ENCODE measurements around the gene IDUA. TPM values are rescaled to one million over a fixed set of nuclear protein-coding genes. Genes with fewer than 3 reads are reported as not detected.

The IDUA gene
- total RNA-seq, 1 donor from 2014 or later = 18.0 TPM

GRCh38 chr4:1032861-1033260, 46.0 kb downstream of the IDUA start:
- H3K9me3 Mint-ChIP-seq = no peaks in the 10 kb centered on the region
- DNase-seq (ENCODE audit: low read depth, low spot score) = no peak
- no peaks in the 10 kb centered on the region for H3K36me3 Mint-ChIP-seq (ENCODE audit: low read depth)
- no peak overlapping the region for H3K4me3 Mint-ChIP-seq
- no peak overlapping the region for H3K27ac Mint-ChIP-seq (ENCODE audit: unreplicated experiment)
- no peaks in the 10 kb centered on the region for H3K27me3 Mint-ChIP-seq (ENCODE audit: low read depth)
- peaks cover 5% of the 10 kb centered on the region for H3K4me1 Mint-ChIP-seq
- TF ChIP-seq, protein P1, sequence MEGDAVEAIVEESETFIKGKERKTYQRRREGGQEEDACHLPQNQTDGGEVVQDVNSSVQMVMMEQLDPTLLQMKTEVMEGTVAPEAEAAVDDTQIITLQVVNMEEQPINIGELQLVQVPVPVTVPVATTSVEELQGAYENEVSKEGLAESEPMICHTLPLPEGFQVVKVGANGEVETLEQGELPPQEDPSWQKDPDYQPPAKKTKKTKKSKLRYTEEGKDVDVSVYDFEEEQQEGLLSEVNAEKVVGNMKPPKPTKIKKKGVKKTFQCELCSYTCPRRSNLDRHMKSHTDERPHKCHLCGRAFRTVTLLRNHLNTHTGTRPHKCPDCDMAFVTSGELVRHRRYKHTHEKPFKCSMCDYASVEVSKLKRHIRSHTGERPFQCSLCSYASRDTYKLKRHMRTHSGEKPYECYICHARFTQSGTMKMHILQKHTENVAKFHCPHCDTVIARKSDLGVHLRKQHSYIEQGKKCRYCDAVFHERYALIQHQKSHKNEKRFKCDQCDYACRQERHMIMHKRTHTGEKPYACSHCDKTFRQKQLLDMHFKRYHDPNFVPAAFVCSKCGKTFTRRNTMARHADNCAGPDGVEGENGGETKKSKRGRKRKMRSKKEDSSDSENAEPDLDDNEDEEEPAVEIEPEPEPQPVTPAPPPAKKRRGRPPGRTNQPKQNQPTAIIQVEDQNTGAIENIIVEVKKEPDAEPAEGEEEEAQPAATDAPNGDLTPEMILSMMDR (conservative IDR thresholded peaks at IDR 0.05) = no peak

- TF ChIP-seq, protein P1 (conservative IDR thresholded peaks at IDR 0.05) = no peak
- Mint-ChIP-seq H3K27ac (ENCODE audit: unreplicated experiment) (no peak overlapping the region), H3K9me3 (no peaks in the 10 kb centered on the region), H3K4me1 (peaks cover 5% of the 10 kb centered on the region), H3K4me3 (peak overlapping the region; percentile 41), H3K27me3 (ENCODE audit: low read depth) (no peaks in the 10 kb centered on the region), H3K36me3 (ENCODE audit: low read depth) (no peaks in the 10 kb centered on the region)
- no peak for DNase-seq (ENCODE audit: low read depth, low spot score)
These were observed 47.2 kb downstream of the IDUA start for GRCh38 chr4:1033840-1034551.

- Mint-ChIP-seq H3K27me3 (ENCODE audit: low read depth) (no peaks in the 10 kb centered on the region), H3K4me1 (peaks cover 8% of the 10 kb centered on the region), H3K4me3 (no peak overlapping the region), H3K9me3 (no peaks in the 10 kb centered on the region), H3K36me3 (ENCODE audit: low read depth) (no peaks in the 10 kb centered on the region), H3K27ac (ENCODE audit: unreplicated experiment) (no peak overlapping the region)
- DNase-seq (ENCODE audit: low read depth, low spot score) = peak; percentile 57
- TF ChIP-seq, protein P1 (conservative IDR thresholded peaks at IDR 0.05) = no peak
These were observed 48.7 kb downstream of the IDUA start for GRCh38 chr4:1035510-1035909.

DNA sequence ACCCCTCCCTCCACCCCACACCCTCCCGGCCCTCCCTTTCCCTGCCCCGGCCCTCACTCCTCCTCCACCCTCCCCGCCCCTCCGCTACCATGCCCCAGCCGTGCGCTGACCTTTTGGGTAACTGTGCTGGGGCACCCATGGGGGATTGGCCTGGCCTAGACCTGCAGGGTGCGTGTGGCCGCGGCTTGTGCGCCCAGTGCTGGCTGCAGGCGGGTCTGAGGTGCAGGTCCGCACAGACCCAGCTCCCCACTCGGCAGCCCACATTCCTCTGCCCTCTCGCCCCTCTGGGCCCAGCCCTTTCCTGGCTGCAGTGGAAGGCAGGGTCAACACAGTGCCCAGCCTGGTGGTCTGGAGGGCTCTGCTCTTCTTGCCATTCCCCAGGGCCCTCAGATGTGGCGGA, 49.3 kb downstream of the IDUA start:
- DNase-seq (ENCODE audit: low read depth, low spot score) = no peak
- no peaks in the 10 kb centered on the region for H3K36me3 Mint-ChIP-seq (ENCODE audit: low read depth)
- no peak overlapping the region for H3K27ac Mint-ChIP-seq (ENCODE audit: unreplicated experiment)
- H3K9me3 Mint-ChIP-seq = no peaks in the 10 kb centered on the region
- H3K4me1 Mint-ChIP-seq = peaks cover 8% of the 10 kb centered on the region
- H3K4me3 Mint-ChIP-seq = no peak overlapping the region
- no peaks in the 10 kb centered on the region for H3K27me3 Mint-ChIP-seq (ENCODE audit: low read depth)
- TF ChIP-seq, protein P1 (conservative IDR thresholded peaks at IDR 0.05) = no peak

DNA sequence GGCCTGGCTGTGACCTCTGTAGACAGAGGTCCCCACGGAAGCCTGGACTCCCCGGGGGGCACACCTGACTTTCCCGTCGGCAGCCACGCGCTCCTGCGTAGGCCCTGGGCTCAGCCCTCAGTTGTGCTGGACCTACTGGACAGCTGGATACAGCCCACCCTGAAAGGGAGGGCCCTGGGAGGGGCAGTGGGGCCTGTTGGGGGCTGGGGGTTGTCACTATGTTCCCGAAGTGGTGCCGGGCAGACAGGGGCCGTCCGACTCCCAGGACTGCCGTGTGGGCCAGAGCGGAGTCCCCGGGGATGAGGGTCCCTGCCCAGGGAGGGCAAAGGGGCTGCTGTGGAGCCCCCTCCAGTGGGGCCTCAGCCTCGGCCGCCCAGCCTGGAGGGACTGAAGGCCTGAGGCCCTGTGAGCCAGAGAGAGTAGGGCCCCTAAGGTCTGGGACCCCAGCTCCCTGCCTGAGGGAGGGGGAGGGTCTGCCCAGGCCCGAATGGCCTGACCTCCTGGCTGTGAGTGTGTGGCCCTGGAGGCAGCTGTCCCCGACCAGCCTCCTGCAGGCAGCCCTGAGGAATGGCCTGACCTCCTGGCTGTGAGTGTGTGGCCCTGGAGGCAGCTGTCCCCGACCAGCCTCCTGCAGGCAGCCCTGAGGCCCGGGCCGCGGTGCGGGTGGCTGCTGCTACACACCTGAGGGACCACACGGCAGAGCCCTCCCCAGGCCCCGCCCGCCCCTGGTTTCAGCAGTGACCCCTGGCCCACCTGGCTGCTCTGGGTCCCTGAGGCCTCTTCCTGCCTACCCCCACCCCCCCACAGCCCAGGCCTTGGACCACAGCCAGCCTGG, 50.3 kb downstream of the IDUA start:
- H3K4me3 Mint-ChIP-seq = no peak overlapping the region
- TF ChIP-seq, protein P1 (conservative IDR thresholded peaks at IDR 0.05) = no peak
- H3K36me3 Mint-ChIP-seq (ENCODE audit: low read depth) = no peaks in the 10 kb centered on the region
- no peak overlapping the region for H3K27ac Mint-ChIP-seq (ENCODE audit: unreplicated experiment)
- no peaks in the 10 kb centered on the region for H3K27me3 Mint-ChIP-seq (ENCODE audit: low read depth)
- DNase-seq (ENCODE audit: low read depth, low spot score) = no peak
- no peaks in the 10 kb centered on the region for H3K9me3 Mint-ChIP-seq
- peaks cover 14% of the 10 kb centered on the region for H3K4me1 Mint-ChIP-seq

All from neural crest cell (in vitro differentiated cells).